Stimulated activated CD8-positive, alpha-beta memory T cell treated with anti-CD3 and anti-CD28 coated beads, Interleukin-12 subunit alpha, Interleukin-12 subunit beta, amount 100 ng/mL, for 4 hours (primary cell): Measurements from ENCODE around the gene WDR93.

Source experiments
- DNase-seq: peaks from one replicate; pipeline ENCODE4 v3.0.0-alpha.2; 2020; ENCODE audit warnings: low read depth

Gene WDR93

DNA sequence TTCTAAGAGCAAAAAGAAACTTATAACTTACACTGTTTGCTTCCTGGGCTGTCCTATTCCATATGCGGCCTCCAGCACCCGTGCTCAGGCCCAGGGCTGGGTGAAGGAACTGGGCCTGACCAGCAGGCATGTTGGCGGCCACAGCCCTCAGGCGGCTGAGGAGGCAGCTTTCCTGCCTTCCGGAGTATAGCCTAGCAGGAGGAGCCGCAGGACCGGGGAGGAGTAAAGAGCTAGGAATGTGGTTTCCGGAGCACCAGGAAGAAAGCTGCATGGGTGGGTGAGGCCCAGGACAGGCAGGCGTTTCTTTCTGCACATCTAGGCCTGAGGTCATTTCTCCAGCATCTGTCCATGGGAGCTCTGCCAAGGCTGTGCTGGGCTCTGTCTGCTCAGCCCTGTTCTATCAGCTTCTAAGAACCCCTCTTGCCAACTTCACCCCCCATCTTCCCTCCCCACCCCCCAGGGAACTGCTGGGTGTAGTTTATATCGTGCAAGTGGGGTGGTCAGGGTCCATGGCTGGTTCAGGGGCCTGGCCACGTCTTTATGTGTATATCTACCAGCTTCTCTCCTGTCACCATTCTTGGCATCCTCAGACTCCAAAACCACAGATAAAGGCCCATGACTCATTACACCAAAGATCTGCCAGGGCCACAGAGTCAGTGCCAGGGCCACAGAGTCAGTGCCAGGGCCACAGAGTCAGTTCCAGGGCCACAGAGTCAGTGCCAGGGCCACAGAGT is 27.6 kb upstream of the WDR93 start:
- DNase-seq = no peak

DNA sequence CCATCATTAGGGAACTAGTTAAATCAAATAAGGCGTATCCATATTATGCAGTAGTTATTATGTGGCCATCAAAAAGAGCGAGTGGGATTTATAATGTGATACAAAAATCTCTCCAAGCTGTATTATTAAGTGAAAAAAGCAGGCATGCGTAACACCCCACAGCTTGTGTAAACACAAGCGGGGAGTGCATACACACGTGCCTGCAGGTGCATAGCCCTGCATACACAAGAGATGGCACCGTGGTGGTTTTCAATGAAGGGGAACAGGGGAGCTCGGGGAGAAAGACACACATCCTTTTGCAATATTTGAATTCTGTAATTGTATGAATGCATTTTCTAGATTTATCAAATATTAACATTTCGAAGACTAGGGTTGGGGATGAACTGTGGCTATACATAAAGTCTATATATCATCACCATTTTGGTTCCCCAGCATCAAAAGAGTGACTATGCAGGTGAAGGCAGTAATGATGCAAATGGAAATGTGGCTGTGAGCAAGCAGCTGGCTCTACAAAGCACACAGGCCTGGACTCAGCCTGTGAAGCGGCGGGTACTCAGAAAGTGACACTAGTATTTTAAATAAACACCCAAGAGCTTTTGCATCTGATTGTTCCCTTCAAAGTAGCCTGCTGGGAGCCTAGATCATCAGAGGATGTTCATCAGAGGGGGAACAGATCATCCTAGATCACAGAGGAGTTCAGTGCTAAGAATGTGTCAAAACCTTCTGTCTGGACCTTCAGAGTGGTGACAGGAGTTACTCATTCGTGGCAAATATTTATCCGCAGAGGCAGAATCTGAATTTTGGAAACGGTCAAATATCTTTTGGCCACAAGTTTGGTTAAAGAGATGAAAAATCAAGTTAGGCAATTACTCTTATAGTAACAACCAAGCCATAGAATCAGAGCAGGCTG is 25.9 kb upstream of the WDR93 start:
- DNase-seq = no peak

DNA sequence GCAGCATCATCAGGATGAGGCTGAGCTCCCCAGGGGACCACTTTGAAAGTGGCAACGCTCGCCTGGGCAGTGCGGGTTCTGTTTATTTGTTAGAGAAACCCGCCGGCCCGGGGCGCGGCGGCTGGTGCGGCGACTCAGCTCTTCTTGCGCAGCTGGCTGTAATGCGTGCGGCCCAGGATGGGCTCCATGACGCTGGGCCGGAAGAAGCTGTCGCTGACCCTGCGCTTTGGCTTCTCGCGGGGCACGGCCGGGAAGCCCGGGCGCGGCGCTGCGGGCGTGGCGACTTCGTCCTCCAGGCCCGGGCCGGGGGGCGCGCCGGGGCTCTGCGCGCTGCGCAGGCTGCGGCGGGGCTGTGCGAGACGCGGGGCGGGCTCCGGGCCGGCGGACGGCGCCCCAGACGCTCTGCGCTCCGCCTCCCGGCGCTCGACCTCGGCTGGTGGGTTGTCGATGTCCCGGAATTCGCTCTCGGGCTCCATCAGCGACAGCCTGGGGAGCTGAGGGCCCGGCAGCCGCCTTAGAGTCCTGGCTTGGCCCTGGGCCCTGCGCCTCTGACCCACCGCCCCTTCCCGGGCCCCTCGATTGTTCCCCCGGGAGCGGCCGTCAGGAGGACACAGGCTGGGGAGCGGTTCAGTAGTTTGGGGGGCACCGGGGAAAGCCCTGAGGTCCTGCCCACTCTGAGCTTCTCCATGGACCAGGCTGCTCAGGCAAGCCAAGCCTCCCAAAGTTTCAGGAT is 25.0 kb upstream of the WDR93 start:
- DNase-seq = no peak

DNA sequence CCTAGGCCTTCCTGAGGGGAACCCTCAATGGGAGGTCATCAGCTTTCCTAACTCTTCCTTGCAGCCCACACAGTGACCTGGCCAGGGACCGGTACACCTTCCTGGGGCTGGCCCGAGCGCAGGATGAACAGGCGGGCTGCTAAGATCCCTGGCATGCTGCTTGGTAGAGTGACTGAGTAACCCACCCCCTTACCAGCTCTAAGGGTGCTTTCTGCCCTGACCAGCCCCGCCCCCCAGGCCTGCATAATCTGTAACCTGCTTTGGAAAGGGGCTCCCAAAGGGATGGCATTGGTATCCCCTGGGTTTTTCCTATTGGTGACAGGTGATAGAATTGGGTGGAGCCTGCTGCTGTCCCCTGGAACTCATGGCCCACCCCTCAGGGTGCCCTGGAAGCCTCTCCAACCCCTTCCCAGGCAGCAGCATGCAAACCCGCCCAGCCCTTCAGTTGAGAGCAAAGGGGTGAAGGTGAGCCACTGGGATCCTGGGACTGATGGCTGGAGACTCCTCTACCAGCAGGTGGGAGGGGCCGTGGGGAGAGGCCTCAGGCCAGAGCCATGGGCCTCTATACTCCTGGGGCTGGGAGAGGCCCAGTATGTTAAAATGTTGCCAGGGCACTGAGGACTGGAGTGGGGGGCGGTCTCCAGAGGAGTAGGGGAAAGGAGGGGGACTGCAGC is 24.3 kb upstream of the WDR93 start:
- DNase-seq = no peak

DNA sequence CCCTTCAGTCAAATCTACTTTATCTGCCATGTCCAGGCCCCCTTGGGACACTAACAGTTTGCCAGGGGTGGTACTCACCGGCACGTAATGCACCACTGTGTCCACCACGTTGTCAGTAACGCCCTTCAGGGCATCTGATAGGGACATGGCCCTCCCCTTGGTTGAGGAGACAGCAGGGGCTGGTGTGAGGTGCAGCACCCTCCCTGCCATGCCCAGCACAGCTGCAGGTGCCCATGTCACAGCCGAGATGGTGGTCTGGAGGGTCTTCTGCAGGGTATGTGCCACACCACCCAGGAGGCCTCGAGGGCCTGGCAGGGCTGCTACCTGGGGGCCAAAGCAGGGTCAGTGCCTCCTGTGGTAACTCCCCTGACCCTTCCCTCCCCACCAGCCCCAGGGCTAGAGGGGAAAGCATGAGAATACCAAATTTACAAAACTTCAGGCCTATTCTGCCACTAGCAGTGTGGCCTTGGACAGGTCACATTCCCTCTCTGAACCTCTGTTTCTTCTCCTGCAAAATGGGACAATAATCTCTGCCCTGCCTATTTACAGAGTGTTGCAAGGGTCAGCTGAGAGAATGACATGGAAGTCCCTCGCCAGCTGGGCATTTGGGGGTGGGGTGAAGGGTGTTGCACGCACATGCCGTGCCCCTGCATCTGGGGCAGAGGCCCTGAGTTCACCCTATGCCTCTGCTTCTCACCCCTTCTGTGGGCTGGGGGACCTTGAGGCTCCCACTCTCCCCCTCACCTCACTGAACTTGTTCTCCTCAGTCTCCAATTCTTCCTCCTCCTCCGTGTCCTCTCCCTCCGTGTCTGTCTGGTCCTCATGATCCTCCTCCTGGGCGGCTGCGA is 23.5 kb upstream of the WDR93 start:
- DNase-seq = no peak

DNA sequence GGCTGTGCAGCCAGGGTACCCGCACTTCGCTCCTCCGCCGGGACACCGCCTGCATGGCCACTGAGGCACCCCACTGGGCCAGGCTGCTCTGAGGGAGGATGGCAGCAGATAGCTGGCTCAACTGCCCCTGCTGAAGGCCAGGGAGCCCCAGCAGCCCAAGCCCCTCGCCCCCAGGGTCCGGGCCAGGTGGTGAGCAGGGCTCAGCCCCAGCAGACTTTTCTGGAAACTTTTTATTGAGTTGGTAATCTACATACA is 23.0 kb upstream of the WDR93 start:
- no peak for DNase-seq

DNA sequence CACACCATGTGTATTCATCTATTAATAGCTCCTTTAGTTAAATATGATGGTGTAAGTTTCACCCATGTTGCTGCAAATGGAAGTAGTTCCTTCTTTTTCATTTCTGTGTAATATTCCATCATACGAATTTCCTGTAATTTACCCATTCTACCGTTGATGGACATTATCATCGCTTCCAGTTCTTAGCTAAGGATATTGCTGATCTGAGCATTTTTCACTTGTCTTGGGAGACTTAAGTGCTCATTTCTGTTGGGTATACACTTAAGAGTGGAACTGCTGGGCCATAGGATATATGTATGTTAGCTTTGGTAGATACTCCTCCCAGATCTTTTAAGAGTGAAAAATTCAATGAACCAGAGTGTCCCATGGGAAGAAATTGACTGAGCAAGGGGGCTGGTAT is 22.4 kb upstream of the WDR93 start:
- no peak for DNase-seq

DNA sequence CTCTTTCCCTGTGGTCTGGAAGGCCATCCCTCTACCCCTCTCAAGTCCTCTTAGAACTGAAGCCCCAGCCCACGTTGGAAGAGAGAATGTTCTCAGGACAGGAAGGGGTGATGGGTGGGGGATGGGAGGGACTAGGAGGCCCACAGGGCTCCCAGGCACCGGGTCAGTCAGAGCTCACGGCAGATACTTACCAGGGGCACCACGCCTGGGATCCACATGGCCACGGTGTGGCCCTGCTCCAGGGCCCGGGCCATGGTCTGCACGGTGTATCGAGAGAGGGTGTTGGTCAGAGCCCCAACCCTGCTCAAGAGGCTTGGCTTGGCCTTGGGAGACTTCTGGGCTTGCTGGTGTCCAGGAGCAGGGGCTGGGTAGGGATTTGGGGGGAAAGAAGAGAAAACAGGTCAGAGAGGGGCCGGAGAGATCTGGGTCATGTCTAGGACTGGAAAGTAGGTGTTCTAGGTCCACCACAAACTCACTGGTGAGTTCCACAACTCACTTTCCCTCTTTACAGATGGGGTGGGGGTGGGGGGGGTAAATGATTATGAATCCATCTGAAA is 21.2 kb upstream of the WDR93 start:
- DNase-seq = no peak

DNA sequence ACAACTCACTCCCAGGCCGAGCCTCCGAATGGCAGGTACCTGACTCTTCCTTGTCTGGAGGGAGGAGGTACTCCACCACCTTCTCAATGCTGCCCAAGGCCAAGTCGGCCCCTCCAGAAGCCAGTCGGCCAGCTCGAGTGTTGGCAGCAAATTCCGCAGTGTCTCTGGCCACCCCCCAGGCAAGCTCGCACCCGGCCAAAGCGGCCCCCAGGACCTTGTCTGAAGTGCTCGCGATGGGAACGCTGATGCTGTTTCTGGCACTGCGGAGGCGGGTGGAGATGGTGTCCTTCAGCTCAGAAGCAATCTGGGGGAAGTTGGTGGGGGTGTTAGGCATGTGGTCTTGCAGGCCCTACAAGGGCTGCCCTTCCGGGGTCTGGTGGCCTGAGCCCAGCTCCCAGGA is 20.7 kb upstream of the WDR93 start:
- no peak for DNase-seq

DNA sequence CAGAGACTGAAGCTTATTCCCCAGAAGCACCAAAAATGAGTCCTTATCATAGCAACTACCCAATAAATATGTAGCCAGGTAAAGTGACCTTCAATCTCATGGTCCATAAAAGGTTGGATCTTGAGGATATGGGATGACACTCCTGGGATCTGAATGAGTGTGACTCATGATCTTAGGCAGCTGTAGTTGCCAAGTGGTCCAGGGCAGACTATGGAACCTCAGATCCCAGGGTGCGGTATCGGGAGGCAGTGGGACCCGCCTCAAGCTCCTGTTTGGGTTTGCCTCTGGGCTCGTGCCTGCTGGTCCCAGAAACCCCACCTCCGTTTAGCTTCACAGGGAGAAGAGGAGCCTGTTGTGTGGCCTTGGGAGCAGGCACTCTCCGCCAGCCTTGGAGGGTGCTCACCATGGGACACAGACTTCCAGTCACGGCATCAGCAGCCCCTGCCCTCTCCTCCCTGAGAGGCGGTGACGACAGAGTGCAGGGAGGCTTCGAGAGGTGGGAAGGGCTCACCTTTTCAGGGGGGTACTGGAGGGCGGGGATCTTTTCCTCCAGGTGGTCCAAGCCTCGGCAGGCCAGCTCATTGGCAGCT is 19.5 kb upstream of the WDR93 start:
- DNase-seq = no peak

DNA sequence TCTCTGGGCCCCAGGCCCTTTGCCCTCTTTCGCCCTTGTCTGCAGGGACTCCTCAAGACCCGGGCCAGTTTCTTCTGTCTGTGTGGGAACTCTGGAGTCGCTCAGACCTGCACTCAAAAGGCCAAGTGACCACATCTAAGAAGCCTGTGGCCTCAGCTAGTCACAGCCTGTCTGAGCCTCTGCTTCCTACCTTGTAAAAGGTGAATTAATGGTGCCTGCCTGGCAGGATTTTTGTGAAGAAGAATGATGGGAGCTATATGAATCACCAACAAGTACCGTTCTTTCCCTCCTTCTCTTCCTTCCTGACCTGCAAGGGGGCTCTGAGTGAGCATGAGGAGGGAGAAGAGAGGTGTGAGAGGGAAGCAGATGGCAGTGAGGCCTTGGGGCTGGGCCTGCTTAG is 18.9 kb upstream of the WDR93 start:
- DNase-seq = no peak

DNA sequence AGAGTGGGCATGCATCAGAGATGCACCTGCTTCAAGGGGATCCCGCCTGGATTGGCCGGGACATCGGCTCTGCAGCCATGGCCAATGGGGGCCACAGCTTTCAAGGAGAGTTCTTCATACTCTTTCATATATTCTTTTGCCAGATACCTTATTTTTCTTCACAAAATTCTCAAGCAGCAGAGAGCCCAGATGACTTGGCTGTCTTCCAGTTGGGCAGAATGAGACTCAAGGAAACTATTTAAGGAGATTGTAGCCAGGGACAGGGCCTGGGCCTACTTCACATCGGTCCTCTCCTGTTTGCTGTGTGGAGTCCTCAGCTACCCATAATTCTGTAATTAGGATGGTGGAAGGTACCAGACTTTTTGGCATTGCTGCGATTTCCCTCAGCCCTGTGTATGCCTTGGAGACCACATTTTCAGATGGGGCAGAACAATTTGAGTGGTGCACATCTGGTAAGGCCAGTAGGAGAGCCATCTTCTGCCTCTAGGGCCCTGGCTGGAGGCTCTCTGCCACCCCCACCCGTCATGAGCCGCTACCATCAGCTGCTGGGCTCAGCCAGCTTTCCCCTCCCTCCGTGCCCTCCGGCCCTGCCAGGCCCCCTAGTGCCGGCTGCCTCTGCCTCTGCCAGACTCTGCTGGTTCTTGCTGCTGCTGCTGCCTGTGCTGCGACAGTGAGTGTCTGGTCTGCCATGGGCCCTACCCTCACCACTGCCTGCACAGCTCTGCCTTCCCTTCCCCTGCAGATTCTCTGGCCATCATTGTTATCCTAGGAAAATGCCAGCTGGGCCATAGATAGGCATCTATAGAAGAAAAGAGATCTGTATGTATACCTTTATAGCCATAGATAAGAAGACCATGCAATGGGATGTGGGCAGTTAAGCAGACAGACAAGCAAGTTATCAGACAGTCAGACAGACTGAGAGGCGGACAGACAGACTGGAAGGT is 18.1 kb upstream of the WDR93 start:
- DNase-seq = no peak

DNA sequence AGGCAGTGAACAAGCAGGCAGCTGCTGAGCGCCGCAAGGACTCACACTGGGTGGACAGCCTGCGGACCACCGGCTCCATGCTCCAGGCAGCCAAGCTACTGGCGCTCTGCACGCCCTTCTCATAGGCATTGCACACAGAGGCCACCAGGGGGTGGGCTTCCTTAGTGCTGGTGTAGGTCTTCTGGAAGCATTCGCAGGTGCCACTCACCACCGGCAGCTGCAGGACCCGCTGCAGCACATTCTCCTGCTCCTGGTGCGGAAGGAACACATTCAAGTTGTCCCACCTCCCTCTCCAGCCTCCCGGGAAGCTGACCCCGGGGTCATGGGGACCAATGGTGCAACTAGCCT is 17.5 kb upstream of the WDR93 start:
- no peak for DNase-seq

DNA sequence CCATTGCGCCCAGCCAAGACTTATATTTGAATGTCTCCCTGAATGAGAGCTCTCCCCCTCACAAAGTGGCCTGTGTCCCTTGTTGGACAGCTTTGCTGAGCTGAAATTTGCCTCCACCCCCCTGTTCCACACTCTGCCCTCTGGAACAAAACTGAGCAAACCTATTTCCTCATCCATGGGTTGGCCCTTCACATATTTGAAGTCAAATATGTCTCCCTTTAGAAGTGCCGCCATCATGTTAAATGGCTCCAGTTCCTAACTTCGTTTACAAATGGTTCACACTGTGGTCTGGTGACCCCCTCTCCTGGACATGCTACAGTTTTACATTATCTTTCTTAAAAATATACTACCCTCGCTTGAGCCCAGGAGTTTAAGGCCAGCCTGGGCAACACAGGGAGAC is 16.1 kb upstream of the WDR93 start:
- DNase-seq = no peak

DNA sequence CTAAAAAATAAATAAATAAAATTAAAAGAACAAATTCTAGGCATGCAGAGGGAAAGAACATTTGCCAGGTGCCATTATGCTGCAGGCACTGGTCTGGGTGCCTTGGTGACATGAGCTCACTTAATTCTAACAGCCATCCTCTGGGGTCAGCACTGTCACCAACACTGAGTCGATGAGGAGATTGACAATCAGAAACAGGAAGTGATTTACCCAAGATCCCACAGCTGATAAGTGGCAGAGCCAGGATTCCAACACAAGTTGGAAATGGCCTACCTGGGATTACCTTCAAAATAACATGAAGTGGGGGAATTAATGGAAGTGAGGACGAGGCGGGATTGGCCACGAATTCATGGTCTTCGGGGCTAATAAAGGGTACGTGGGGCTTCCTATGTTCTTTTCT is 15.0 kb upstream of the WDR93 start:
- DNase-seq = no peak

DNA sequence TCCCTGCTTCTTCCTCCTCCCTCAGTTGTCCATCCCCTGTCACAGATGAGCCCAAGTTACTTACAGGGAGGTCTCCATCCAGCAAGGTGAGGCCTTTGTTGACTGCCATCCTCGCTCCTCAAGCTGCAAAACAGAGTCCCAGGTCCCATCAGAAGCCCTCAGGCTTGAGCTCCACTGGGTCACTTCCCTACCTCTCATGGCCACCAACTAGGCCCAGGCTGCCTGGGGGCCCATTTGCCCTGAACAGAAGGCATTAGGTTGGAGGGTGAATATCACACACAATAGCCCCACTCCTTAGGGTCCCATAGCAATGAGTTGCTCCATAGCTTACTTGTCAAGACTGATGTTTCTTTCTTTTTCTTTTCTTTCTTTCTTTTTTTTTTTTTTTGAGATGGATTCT is 13.2 kb upstream of the WDR93 start:
- no peak for DNase-seq

DNA sequence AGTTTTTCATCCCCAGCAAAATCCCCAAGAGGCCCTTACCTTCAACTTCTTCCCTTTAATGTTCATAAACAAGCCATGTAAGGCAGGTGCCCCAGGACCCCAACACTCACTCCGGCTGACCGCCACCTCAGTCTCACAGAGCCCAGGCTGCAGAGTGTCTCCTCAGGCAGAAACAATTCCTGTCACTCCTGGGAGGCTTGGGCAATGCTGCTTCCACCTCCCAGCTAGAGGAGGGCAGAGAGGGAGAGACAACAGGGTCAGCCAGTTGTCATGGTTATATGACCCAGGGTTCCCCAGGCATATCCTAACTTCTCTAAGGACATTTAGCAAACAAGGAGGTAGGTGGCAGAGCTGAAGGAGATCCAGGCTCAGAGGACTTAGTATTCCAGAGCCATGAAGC is 11.4 kb upstream of the WDR93 start, which contains the start of gene PLIN1:
TSS of gene PLIN1 (minus strand) at position 156 of the 400 bp plus-strand sequence. CDS start 1,878 bp downstream, outside the sequence.
- no peak for DNase-seq

DNA sequence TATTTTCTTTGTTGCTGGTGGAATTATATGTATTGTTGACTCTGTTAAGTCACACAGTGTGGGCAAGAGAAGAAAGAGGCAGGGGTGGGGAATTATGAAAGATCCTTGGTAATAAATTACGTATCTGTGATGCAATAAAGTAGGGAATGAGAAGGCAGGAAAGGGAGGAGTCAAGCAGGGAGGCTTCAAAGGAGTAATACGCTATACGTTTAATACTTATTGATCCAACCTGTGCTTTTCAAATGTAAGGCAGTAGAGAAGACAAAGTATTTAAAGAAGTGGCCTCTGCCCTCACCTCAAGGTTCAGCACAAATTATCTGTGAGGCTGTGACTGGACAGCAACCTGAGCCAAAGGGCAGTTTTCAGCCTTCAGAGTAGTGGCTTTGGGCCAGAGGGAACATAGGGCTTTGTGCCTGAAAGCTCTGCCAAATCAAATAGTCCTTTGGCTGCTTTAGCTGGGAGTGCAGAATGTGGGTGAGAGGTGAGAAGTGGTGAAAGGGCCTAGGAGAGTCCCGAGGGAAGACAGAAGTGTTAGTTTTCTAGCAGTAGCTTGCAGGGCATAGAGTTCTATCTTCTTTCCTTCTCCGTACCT is 10.2 kb upstream of the WDR93 start:
- no peak for DNase-seq

DNA sequence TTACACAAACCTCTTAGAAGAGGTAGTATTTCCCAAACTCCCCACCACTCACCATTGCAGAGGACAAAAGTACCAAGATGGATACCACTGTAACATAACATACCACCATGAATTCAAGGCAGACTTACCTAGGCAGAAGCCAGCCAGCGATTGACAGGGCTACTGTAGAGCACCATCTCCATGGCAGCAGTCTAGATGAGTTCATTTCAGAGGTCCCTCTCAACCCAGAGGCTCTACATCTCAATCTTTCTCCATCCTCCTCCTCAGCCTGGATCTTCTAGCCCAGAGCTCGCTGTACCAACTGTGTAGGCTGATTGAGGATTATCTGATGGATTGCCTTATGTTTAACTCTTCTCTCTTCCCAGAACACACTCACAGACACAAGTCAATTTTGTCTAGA is 9.5 kb upstream of the WDR93 start:
- DNase-seq = no peak
